Stimulated activated CD8-positive, alpha-beta memory T cell treated with anti-CD3 and anti-CD28 coated beads, Interleukin-7, amount 100 ng/mL, for 1 hour (primary cell): ENCODE results near the gene TENM4.
A peak's percentile ranks its signal among the peaks of the same experiment; 100 is the strongest.

Experiments used
- DNase-seq, 2 donors: peaks; one replicate each; pipeline ENCODE4 v3.0.0-alpha.2; 2020; ENCODE audit warnings: low read depth in 2 of 2

The TENM4 gene

DNA sequence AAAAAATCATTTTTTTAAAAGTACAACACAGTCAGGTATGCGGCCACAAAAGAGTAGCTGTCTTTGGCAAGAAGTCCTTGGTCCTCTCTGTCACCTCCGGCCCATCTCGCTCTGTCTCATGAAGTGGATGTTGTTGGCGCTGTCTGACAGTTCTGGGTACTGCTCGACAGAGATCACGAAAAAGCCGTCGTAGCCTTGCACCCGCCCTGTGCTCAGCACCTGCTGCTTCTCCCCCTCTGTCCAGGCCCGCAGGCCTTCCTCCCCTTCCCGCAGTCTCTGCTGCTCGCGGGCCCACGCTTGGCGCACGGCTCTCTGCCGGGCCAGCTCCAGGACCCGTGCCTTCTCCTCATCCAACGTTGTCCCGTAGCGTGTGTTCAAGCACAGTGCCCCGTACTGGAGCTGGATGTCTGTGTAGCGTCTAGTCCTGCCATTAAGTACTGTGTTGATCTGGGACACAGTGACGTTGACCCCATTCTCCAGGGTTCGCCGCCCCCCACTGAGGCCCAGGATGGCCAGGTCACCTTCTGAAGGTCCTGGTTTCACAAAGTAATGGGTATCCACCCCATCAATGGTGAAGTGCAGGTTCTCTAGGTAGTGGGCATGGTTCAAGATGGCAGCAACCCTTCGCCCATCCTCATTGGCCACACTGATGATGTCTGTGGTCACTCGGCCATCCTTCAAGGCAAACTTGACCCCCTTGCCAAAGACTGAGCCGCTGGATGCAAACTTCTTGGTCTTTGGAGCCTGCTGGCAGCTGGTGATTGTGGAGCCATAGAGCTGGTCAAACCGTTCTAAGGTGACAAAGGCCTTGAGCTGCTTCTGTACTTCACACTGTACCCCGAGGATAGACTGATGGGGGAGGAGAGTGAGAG lies 782.6 kb downstream of the TENM4 start:
- no peak for DNase-seq

DNA sequence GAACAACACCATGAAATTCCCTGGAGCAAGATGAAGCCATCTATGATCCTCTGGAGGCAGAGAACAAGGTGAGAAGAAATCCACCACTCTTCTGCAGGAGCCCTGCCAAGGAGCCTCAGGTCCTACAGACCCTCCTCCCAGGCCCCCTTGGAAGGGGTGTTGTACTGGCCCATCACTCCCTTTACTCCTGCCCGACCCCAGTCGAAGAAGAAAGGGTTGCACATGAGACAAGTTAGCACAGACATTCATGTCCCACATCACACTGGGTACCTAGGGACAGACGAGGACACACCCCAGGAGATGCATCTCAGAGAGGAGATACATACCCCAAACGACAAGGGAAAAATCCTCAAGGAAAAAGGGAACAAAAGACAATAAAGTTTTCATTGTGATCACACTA lies 783.4 kb downstream of the TENM4 start:
- no peak for DNase-seq

DNA sequence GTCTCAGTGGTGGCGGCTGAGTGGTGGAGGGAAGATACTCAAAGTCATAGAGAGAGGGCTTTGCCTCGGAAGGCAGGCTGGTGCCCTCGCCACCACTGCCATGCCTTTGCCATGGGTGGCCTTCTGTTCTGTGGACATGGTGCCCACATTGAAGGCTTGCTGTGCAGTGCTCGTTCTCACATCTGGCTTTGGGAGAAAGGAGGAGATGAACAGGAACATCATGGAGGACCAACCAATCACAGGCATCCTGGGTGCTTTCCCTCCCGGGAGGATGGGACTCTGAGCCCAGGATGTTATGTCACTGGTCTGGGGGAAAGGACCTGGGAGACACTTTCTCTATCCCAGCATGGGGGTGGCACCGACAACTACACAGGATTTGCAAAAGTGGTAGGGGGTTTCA lies 783.8 kb downstream of the TENM4 start:
- no peak for DNase-seq

DNA sequence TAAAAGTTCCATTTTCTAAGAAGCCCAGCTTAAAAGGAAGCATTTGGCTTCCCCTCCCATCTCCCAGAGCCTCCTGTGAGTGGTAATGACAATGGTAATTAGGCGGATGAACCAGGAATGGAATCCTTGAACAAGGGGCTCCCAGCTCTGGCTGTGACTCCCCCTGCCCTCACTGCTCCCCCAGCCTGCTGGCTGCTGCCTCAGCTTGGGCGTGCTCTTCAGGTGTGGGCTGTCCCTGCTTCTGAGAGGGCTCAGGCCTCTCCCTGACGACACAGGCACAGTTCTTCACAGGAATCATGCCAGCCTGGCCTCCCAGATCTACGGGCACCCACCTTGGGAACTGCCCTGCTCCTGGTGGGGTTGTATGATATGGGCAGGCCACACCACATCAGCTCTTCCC lies 784.5 kb downstream of the TENM4 start:
- no peak for DNase-seq

DNA sequence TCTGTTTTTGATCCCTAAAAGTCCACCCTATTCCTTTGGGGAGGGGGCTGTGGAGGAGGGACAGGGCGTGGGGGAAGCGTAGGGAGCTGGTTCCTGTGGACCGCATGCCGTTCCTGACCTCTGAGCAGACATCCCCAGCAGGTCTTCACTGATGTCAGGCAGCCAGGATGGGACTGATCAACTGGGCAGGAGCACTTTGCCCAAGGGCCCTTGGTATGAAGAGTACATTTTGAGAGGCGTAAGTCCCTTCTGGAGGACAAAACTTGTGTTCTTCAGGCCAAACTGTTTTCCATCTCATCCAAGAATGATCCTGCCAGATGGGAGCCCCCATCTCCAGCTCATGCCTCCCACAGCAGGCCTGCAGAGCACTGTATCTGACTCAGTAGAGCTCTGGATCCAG lies 785.3 kb downstream of the TENM4 start:
- DNase-seq = no peak

DNA sequence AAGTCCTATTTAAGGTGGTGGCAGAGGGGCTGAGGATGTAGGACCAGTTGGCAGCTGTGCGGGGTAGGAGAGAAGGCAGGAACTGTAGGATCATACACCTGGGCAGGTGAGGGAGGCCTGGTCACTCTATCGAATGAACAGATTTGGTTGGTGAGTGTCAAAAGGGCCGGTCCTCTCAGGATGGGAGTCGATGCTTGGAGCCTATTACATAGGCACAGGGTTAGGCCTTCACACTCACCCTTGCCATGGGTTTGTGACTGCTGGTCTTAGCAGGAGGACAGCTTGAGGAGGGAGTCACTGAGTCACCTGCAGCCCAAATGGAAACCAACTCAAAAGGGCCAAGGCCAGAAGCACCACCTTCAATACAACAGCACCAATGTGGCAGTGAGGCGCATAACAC lies 786.0 kb downstream of the TENM4 start:
- no peak for DNase-seq

DNA sequence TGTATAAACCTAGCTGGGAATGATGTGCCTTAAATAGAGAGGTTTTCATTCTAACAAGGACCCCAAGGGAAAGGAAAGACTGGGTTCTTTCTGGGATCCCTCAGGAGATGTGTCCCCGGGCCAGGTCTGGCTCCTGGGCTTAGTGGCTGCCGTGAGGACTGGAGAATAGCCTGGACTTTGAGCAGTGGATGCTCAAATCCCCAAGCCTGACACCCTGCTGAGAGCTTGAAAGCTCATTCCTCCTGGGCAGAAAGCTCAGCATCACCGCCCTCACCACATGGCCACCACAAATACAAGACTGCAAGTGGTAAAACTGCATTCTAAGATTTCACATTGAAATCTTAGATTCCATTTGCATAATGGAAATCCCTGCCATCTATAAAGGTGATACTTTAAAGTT lies 786.8 kb downstream of the TENM4 start:
- DNase-seq = no peak

DNA sequence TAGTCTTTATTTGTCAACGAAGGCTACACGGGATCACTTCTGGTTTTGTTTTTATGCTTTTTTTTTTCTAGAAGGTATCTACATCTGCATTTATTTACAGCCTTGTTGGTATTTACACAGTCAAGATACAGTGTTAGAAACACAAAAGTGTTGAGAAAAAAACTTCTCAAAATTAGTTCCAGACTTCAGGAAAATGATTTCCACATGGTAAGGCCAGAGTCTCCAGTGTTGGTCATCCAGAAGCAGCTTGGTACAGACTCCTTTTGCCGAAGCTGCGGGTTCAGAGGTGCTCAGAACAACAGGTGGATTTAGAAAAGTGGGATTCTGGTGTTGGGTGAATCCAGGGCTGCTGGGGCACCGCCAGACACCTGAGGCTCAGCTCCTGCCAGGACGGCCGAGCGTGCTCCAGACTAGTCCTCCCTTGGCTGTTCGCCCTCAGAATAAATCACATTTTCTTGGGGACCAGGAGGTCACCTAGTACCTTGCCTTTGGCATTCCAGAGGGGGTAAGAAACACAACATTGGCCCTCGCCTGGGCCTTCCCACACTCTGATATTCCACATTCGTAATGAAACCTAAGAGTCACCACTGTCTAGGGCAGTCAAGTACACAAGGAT lies 787.4 kb downstream of the TENM4 start:
- DNase-seq = no peak

DNA sequence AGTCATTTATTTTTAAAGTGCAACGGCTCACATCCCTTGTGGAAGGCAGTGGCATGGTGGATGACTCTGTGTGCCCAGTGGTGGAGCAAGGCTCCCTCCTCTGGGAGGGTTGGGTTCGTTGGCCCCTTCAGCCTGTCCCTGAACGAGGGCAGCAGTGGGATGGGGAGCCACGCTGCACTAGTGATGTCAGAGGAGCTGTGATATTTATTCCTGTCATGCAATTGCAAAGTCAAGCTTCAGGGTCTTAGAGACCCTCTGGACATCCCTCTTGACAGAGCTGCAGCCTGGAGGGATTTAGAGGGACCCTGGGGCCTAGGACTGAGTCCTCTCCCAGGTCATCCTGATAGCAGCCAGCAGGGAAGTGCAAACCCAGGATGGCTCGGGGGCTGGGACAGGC lies 788.0 kb downstream of the TENM4 start:
- DNase-seq = no peak

DNA sequence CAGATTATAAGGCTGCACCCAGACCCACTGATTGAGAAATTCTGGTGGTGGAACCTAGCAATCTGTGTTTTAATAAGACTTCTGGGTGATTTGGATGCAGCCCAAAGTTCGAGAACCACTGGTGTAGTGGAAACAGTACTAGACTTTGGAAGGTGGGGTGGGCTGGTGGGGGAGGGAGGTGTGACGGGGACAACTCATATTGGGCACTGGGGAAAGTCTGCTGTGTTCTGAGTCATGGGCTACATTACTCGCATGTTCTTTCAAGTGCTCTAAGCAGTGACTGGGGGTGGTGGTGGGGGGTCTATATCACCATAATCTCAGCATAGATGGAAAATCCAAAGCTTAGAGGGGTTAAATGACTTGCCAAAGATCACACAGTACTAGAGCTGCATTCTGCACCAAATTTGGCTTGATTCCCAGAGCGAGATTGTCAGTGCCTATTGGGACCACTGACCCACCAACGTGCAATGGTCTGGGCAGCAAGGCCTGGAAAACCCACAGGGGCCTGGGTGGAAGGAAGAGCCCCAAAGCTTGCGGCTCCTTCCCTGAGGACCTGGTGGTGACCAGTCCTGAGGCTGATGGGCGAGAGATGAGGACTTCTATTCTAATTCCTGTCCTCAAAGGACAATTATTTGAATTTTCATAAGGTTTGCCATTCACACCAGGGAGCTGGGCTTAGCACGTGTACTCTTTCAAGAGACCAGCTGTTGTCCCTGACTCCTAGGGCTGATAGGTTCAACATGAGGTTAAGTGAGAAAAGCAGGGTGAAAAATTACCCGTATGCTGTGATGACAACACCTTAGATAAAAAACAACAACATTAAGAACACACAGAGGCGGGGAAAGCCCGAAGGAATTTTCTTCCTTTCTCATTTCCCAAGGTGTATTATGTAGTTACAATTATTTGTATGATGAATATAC lies 788.6 kb downstream of the TENM4 start:
- no peak for DNase-seq

DNA sequence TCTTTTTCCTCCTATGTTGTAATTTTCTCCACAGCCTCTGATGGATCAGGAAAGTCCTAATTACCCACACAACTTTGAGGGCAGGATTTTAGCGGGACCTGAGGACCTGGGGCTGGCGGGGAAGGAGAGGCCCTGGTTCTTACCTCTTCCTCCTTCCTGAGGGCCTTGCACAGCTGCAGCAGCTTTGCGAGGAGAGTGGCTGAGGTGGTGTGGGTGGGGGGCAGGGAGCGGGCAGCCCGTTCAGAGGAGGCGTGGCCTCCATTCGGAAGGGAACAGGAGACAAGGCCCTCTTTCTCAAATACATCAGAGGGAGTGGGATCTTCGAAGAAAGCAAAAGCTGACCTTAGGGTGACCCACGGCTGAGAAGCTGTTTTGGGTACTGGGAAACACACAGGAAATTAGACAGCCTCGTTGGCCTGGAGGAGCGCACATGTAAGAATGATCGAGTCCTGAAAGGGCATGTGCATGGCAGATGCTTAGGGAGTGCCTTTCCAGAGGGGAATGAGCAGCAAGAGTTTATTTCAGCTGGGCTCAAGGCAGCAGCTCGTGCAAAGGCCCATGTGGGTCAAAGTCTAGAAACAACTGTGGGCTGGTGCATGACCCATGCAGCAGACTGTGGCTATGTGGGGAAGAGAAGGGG lies 789.6 kb downstream of the TENM4 start:
- no peak for DNase-seq

DNA sequence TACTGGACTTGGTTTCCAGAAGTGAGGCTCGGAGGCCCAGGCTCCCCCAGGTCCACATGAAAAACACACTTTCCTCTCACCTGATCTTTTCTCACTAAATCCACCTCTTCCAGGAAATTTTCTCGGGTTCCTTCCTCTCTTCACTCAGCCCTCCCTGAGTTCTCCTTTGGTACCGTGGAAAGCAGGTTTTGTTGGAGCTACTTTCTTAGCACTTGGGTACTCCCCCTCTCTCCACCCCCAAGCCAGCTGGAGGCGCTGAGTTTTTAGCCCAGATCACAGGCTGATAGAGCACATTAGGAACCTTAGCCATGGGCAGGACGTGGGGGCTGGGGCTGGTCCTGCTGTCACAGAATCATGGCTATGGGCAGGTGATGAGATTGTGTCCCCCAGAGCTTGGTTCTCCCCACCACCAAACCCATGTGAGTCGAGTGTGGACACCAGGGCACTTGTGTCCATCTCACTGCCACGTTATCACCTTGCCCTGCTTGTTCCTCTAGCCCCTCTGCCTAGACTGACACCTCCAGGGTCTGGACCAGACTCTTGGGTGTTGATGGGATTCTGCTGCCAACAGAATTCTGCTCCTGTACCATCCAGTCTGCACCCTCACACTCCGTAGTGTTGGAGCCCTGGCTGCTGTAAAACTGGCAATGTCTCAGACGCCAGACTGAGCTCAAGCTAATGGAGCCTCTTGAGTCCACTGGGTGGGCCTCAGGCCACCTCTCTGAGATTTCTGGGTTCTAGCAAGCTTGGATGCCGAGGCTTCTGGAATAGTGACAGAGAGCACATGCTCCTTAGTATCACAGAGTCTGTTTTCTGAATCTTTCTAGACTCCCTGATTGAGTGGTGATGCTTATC lies 791.2 kb downstream of the TENM4 start:
- DNase-seq = no peak

DNA sequence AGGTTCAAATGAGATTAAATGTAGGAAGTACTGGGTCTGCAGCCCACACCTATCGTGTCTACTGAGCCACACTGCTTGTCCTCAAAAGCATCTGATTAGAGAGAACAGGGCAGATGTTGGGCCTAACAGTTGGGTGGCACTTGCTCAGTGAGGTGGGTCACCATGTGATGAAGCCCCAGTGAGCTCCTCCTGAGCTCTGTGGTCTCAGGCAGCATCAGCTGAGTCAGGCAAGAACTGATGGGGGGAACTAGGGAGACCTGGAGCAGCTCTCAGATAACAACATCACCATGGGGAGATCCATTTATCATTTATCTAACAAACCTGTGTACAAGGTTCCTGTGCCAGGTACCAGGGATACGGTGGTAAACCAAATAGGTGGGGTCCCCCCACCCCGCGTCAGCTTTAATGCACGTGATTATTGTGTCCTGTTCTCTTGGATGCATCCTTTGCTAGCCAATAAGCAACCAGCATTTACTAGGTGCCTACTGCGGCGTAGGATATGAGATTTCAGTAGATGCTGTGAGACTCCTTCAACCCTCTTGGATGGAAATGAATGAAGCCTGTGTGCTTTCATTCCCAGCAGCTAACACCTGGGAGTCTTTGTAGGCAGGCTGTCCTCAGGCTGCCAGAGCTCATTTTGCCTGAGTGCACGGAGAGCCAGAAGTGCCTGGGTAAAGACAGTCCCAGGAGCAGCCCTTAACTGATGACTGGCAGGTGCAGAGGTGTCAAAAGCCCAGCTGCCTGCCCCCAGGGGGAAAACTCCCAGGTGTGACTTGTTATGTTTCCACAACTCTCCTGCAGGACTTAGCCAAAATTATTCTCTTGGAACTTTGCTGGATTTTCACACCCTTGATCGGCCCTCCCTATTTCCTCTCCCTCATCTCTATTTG lies 792.6 kb downstream of the TENM4 start:
- no peak for DNase-seq

DNA sequence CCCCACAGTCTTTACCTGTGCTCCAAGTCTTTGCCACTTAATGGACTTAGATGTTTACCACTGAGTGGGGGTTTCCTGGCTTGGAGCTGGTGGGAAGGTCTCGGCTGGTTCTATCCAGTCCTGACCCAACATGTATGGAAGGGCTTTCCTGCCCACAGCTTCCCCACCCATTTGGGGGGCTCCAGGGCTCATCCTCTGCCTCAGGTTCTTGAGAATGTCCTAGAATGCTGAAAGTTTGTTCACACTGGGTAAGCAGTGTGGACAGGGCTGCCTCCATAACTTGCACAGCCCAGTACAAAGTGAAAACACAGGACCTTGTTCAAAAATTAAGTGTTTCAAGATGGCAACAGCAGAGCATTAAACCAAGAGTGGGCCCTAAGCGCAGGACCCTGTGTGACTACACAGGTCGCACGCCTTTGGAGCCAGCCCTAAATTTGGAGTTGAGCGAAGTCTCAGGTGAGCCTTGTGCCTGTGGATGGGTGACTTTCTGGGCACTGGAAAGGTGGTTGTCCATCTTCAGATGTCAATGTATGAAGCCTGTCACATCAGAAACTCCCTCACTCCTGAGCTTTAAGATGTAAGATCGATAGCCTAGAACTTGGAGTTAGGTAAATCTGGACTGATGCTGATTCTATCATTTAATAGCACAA lies 793.4 kb downstream of the TENM4 start:
- DNase-seq = no peak

DNA sequence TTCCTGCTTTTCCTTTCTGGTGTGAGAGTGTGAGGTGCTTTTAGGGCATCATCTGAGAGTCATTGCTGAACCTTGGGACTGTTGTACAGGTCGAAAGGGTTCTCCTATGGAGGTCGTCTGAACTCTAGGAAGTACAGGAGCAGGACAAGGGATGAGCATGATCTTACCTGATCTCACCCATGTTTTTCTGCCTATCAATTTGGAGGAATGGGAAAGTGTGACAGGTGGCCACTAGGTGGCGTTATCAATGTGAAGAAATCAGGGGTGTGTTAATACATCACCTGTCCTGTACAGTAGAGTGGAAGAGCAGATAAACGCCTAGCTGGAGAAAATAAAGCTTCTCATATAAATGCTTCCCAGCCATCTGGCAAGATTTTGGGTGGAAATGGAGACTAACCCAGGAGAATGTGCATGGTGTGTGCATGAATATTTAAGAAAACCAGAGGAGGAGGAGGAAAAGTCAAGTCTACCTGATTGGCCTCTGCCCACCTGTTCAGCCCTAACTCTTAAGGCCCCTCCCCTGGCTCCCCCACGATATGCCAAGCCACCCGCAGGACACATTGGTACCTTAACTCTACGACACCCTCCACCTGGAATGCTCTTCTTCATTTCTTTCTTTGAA lies 794.2 kb downstream of the TENM4 start:
- peak in 1 of 2 donors; percentile 15 for DNase-seq

DNA sequence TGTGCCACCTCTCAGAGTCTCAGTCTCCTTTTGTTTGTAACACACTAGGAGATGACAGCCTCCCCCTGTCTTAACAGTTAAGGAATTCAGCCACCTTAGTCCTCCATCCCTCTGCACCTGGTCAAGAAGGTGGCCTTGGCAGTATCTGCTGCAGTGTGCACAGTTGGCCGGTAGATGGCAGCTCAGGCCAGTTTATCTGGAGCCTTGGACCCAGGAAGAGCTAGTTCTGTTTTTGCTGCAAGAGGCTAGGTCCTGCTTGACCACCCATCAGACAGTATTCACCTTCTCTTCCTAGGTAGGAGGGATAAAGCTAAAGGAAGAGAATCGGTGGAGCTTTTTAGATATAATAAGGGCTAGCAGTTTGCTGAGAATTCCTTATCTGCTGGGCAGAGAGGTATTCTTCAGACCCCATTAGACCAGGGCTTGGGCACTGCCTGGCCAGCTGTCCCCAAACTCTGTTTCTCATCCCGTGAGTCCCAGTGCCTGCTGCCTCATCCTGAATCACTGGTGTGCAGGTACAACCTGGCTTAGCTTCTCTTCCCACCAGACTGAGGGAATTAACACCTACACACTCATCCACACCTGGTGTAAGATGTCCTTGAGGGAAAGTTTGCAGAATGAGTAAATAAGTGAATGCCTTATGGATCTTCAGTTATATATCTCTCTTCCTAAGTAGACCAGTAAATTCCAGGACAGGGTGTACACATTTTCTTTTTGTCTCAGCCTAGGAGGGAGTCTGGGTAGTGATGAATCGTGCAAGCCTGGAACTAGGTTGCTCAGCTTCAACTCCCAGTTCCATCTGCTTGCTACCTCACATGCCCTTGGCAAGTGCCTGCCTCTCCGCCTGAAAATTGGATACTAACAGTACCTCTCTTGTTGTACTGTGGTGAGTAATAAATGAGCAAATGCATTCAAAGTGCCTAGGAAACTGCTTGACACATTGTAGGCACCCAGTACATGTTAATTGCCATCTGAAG lies 795.3 kb downstream of the TENM4 start:
- DNase-seq = peak in 1 of 2 donors; percentile 31

DNA sequence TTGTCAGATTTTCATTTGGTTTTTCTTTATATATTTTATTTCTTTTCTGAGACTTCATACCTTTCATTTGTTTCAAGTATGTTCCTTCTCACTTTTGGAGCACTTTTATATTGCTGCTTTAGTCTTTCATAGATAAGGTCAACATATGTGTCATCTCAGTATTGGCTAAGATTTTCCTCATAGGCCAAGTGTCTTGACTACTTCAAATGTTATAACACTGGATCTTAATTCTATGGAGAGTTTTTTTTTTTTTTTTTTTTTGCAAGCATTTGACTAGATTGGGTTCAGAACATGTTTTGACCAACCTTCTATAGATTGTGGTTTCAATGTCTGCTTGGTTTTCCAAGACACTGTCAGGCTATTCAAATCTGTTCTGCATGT lies 797.2 kb downstream of the TENM4 start:
- no peak for DNase-seq
